ENCODE data around the gene ANKRD13A.
"Not testable (repeated sequence)": the region's sequence is repeated elsewhere in the genome, so short reads cannot be mapped to it uniquely, and the experiment has no call there.

ANKRD13A gene

DNA sequence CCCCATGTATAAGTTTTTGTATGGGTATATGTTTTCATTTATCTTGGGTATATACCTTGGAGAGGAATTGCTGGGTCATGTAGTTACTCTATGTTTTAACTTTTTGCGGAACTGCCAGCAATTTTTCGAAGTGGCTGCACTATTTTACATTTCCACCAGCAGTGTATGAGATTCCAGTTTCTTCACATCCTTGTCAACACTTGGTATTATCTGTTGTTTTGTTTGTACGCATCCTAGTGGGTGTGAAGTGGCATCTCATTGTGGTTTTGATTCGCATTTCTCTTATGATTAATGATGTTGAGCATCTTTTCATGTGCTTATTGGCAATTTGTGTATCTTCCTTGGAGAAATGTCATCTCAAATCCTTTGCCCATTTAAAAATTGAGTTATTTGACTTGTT lies 6.9 kb downstream of the ANKRD13A start:
- no peak overlapping the region for H3K27ac ChIP-seq (ENCODE audit: low read length)
- no peak overlapping the region for H3K4me3 ChIP-seq (ENCODE audit: low read length in 2 of 2)
- H3K9me3 ChIP-seq (ENCODE audit: control insufficient read depth in 2 of 2, low read length in 2 of 2) = no peaks in the 10 kb centered on the region
- H3K9ac ChIP-seq (ENCODE audit: low read length in 2 of 2) = no peak overlapping the region
- H3K4me1 ChIP-seq (ENCODE audit: control insufficient read depth, insufficient read depth, low read length) = no peaks in the 10 kb centered on the region
- H3K36me3 ChIP-seq (ENCODE audit: control insufficient read depth in 2 of 2, insufficient read depth in 2 of 2, low read length in 2 of 2) = peaks cover 2 to 6% of the 10 kb centered on the region in 2 donors
- no peaks in the 10 kb centered on the region for H3K27me3 ChIP-seq (ENCODE audit: control insufficient read depth in 1 of 2, insufficient read depth in 2 of 2, low read length in 2 of 2)

DNA sequence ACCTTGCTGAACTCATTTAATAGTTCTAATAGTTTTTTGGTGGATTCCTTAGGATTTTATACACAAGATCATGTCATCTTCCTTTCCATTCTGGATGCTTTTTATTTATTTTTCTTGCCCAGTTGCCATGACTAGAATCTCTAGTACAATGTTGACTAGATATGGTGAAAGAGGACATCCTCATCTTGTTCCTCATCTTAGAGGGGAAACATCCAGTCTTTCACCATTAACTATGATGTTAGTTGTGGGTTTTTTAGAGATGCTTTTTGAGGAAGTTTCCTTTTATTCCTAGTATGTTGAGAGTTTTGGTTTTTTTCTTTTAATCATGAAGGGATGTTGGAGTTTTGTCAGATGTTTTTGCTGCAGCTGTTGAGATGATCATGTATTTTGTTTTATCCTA lies 8.7 kb downstream of the ANKRD13A start:
- H3K9me3 ChIP-seq (ENCODE audit: control insufficient read depth in 2 of 2, low read length in 2 of 2) = no peaks in the 10 kb centered on the region
- H3K4me3 ChIP-seq (ENCODE audit: low read length in 2 of 2) = no peak overlapping the region
- no peaks in the 10 kb centered on the region for H3K4me1 ChIP-seq (ENCODE audit: control insufficient read depth, insufficient read depth, low read length)
- no peak overlapping the region for H3K9ac ChIP-seq (ENCODE audit: low read length in 2 of 2)
- H3K36me3 ChIP-seq (ENCODE audit: control insufficient read depth in 2 of 2, insufficient read depth in 2 of 2, low read length in 2 of 2) = peaks cover 6 to 14% of the 10 kb centered on the region in 2 donors
- H3K27me3 ChIP-seq (ENCODE audit: control insufficient read depth in 1 of 2, insufficient read depth in 2 of 2, low read length in 2 of 2) = no peaks in the 10 kb centered on the region
- H3K27ac ChIP-seq (ENCODE audit: low read length) = no peak overlapping the region

DNA sequence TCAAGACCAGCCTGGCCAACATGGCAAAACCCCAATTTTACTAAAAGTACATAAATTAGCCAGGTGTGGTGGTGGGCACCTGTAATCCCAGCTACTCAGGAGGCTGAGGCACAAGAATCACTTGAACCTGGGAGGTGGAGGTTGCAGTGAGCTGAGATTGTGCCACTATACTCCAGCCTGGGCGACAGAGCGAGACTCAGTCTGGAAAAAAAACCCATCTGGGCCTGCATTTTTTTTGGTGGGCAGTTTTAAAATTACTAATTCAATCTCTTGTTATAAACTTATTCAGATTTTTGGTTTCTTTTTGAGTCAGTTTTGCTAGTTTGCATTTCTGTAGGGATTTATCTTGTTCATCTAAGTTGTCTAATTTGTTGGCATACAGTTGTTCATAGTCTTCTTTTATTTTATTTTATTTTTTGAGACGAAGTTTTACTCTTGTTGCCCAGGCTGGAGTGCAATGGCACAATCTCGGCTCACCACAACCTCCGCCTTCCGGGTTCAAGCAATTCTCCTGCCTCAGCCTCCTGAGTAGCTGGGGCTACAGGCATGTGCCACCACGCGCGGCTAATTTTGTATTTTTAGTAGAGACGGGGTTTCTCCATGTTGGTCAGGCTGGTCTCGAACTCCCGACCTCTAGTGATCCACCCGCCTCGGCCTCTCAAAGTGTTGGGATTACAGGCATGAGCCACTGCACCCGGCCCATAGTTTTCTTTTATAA lies 9.6 kb downstream of the ANKRD13A start:
- H3K9ac ChIP-seq (ENCODE audit: low read length in 2 of 2); H3K27ac ChIP-seq (ENCODE audit: low read length); H3K4me1 ChIP-seq (ENCODE audit: control insufficient read depth, insufficient read depth, low read length); H3K9me3 ChIP-seq (ENCODE audit: control insufficient read depth in 2 of 2, low read length in 2 of 2); H3K27me3 ChIP-seq (ENCODE audit: control insufficient read depth in 1 of 2, insufficient read depth in 2 of 2, low read length in 2 of 2); H3K4me3 ChIP-seq (ENCODE audit: low read length in 2 of 2): not testable (repeated sequence)
- H3K36me3 ChIP-seq (ENCODE audit: control insufficient read depth in 2 of 2, insufficient read depth in 2 of 2, low read length in 2 of 2) = peaks cover 11 to 14% of the 10 kb centered on the region in 2 donors

DNA sequence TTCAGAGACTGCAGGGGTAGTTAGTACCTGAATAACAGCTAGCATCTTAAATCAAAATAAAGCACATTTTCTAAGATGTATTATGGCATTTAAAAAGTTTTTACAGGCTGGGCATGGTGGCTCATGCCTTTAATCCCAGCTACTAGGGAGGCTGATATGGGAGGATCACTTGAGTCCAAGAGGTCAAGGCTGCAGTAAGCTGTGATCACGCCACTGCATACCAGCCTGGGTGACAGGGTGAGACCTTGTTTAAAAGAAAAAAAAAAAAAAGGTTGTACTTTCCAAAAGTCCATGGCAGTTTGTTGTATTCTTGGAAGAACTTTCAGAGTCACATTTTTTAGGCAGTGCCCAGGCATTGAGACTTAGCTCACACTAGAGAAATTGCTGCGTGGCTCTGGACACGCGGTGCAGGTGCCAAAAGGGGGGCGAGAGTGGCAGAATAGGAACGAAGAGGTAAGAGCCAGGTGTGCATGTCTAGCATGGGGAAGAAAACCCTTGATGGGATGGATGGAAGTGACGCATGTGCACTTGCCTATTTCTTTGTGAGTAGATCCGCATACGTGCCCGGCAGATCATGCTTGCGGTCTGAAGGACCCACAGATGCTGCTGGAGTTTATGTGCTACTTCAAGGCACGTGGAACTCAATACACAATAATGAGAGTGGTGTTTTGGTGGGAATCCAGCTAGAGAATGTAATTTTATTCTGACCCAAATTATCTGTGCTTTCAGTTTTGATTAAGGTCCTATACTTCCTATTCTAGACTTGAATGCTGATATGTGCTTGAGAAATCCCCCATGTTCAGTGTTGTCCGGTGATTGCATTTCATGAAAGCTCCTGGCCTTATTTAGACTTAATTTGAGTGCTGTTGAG lies 11.9 kb downstream of the ANKRD13A start:
- Histone ChIP-seq H3K4me1 (ENCODE audit: control insufficient read depth, insufficient read depth, low read length) (no peaks in the 10 kb centered on the region), H3K4me3 (ENCODE audit: low read length in 2 of 2) (no peak overlapping the region), H3K9ac (ENCODE audit: low read length in 2 of 2) (no peak overlapping the region), H3K9me3 (ENCODE audit: control insufficient read depth in 2 of 2, low read length in 2 of 2) (no peaks in the 10 kb centered on the region), H3K27ac (ENCODE audit: low read length) (no peak overlapping the region), H3K27me3 (ENCODE audit: control insufficient read depth in 1 of 2, insufficient read depth in 2 of 2, low read length in 2 of 2) (no peaks in the 10 kb centered on the region), H3K36me3 (ENCODE audit: control insufficient read depth in 2 of 2, insufficient read depth in 2 of 2, low read length in 2 of 2) (peaks cover 11 to 17% of the 10 kb centered on the region in 2 donors)

DNA sequence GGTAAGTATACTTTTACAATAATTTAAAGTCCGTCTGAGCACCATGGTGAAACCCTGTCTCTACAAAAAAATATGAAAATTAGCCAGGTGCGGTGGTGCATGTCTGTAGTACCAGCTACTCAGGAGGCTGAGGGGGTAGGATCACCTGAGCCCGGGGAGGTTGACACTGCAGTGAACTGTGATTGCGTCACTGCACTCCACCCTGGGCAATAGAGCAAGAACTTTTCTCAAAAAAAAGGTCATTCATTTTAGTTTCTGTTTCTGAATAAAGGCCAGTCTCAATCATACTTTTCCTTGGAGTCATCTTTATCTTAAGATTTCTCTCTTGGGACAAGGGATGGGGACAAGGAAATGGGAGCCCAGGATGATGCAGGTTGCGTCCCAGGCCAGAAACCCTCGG lies 12.9 kb downstream of the ANKRD13A start:
- H3K9ac ChIP-seq (ENCODE audit: low read length in 2 of 2) = no peak overlapping the region
- no peaks in the 10 kb centered on the region for H3K27me3 ChIP-seq (ENCODE audit: control insufficient read depth in 1 of 2, insufficient read depth in 2 of 2, low read length in 2 of 2)
- no peaks in the 10 kb centered on the region for H3K9me3 ChIP-seq (ENCODE audit: control insufficient read depth in 2 of 2, low read length in 2 of 2)
- no peaks in the 10 kb centered on the region for H3K4me1 ChIP-seq (ENCODE audit: control insufficient read depth, insufficient read depth, low read length)
- peaks cover 11 to 17% of the 10 kb centered on the region in 2 donors for H3K36me3 ChIP-seq (ENCODE audit: control insufficient read depth in 2 of 2, insufficient read depth in 2 of 2, low read length in 2 of 2)
- H3K27ac ChIP-seq (ENCODE audit: low read length) = no peak overlapping the region
- no peak overlapping the region for H3K4me3 ChIP-seq (ENCODE audit: low read length in 2 of 2)

DNA sequence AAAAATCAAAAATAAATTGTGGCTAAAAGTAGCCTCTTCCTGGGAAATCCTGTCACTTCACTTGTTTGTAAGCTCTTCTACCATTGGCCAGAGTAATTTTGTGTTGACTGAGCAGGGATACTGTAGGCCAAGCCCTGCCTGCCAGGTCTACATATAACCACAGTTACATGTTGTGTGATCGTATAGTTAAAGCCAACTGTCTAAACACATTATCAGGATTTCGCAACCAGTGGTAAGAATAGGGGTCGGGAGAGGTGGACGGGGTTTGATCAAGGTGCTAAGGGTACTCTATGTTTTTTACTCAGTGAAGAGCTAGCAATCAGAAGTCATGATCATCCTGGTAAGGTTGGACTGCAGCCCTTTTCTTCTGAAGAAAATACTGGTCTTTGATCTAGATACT lies 13.4 kb downstream of the ANKRD13A start:
- no peak overlapping the region for H3K4me3 ChIP-seq (ENCODE audit: low read length in 2 of 2)
- peaks cover 11 to 19% of the 10 kb centered on the region in 2 donors for H3K36me3 ChIP-seq (ENCODE audit: control insufficient read depth in 2 of 2, insufficient read depth in 2 of 2, low read length in 2 of 2)
- H3K9me3 ChIP-seq (ENCODE audit: control insufficient read depth in 2 of 2, low read length in 2 of 2) = no peaks in the 10 kb centered on the region
- H3K27me3 ChIP-seq (ENCODE audit: control insufficient read depth in 1 of 2, insufficient read depth in 2 of 2, low read length in 2 of 2) = no peaks in the 10 kb centered on the region
- no peaks in the 10 kb centered on the region for H3K4me1 ChIP-seq (ENCODE audit: control insufficient read depth, insufficient read depth, low read length)
- no peak overlapping the region for H3K27ac ChIP-seq (ENCODE audit: low read length)
- no peak overlapping the region for H3K9ac ChIP-seq (ENCODE audit: low read length in 2 of 2)

DNA sequence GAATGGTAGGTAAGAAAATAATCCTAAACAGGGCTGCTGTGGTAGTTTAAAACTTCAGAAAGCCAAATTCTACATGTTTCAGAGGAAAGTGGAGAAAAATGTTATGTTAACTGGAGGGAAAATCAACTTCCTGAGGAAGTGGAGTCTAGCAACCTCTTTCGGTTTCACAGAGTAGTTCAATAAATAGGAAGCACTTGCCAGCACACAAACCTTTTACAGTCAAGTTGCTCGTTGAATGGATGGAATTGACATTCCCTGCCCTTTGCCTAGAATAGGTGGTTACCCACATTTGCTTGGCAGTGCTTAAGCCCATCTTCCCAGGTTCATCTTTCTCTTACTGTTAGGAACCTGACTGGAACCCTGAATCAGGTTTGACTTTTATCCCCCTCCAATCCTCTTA lies 15.9 kb downstream of the ANKRD13A start:
- Histone ChIP-seq H3K4me3 (ENCODE audit: low read length in 2 of 2) (no peak overlapping the region), H3K27ac (ENCODE audit: low read length) (no peak overlapping the region), H3K4me1 (ENCODE audit: control insufficient read depth, insufficient read depth, low read length) (no peaks in the 10 kb centered on the region), H3K9me3 (ENCODE audit: control insufficient read depth in 2 of 2, low read length in 2 of 2) (no peaks in the 10 kb centered on the region), H3K36me3 (ENCODE audit: control insufficient read depth in 2 of 2, insufficient read depth in 2 of 2, low read length in 2 of 2) (peaks cover 23 to 30% of the 10 kb centered on the region in 2 donors), H3K27me3 (ENCODE audit: control insufficient read depth in 1 of 2, insufficient read depth in 2 of 2, low read length in 2 of 2) (no peaks in the 10 kb centered on the region), H3K9ac (ENCODE audit: low read length in 2 of 2) (no peak overlapping the region)

DNA sequence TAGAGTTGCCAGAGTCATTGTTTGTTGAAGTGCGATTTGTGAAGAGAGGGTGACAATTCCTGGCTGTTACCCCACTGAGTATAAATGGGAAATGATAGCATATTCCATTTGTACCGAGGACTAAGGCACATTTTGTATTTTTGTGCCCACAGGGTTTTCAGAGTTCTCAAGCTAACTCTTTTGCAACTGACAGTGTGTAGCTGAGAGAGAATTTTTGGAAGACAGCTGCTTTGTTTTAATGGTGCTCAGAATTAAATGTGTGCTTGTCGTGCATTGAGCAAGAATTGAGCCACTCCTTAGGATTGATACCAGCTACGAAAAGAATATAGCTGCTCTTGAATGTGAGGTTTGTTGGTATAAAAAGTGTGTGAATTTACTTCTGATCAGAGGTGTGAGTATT lies 21.7 kb downstream of the ANKRD13A start:
- no peak overlapping the region for H3K9ac ChIP-seq (ENCODE audit: low read length in 2 of 2)

DNA sequence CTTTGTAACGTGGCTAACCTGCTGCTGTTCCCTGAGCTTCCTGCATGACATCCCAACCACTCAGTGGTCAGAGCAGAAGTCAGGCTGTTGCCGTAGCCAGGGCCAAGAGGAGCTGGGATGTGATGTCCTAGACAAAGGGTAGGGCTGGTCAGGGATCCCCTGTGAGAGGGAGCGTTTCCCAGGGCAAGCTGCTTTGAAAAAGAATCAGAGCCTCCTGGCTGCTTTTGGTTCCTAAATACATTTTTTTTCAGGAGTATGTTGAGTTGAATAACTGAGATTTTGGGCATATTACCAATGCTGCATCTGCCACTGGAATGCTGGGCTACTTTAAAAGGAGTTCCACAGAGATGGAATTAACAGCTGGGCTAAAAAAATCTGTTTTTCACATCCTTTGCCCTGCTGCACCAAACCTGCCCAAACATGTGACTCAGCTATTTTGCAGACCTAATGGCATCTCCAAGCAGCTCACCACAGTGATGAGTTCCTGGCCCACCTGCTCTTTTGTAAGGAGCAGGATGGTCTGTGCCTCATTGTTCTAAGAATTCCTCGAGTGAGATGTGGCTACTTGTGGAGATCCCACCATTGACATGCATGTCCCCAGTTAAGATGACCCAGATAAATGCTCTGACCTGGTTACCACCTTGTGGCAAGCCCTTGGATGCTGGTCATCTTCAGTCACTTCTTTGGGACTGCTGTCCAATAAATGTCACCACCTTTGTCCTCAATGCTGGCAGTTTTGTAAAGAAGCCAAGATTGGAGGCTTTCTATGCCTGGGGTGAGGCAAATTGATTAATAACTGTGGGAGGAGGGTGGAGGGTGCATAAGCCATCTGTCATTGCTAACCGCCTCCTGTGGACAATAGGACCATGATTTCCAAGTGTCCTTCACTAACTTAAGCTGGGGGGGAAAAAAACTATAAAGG lies 24.1 kb downstream of the ANKRD13A start:
- Histone ChIP-seq H3K27ac (ENCODE audit: low read length) (no peak overlapping the region), H3K9ac (ENCODE audit: low read length in 2 of 2) (no peak overlapping the region), H3K4me1 (ENCODE audit: control insufficient read depth, insufficient read depth, low read length) (peaks cover 10% of the 10 kb centered on the region), H3K27me3 (ENCODE audit: control insufficient read depth in 1 of 2, insufficient read depth in 2 of 2, low read length in 2 of 2) (no peaks in the 10 kb centered on the region), H3K36me3 (ENCODE audit: control insufficient read depth in 2 of 2, insufficient read depth in 2 of 2, low read length in 2 of 2) (peaks cover 35 to 40% of the 10 kb centered on the region in 2 donors), H3K9me3 (ENCODE audit: control insufficient read depth in 2 of 2, low read length in 2 of 2) (no peaks in the 10 kb centered on the region), H3K4me3 (ENCODE audit: low read length in 2 of 2) (no peak overlapping the region)

More for the DNA sequence above, 21.7 kb downstream of the ANKRD13A start:
- Histone ChIP-seq H3K27ac (ENCODE audit: low read length) (no peak overlapping the region), H3K9me3 (ENCODE audit: control insufficient read depth in 2 of 2, low read length in 2 of 2) (no peaks in the 10 kb centered on the region), H3K4me1 (ENCODE audit: control insufficient read depth, insufficient read depth, low read length) (peaks cover 10% of the 10 kb centered on the region), H3K4me3 (ENCODE audit: low read length in 2 of 2) (no peak overlapping the region), H3K27me3 (ENCODE audit: control insufficient read depth in 1 of 2, insufficient read depth in 2 of 2, low read length in 2 of 2) (no peaks in the 10 kb centered on the region), H3K36me3 (ENCODE audit: control insufficient read depth in 2 of 2, insufficient read depth in 2 of 2, low read length in 2 of 2) (peaks cover 23 to 31% of the 10 kb centered on the region in 2 donors)

DNA sequence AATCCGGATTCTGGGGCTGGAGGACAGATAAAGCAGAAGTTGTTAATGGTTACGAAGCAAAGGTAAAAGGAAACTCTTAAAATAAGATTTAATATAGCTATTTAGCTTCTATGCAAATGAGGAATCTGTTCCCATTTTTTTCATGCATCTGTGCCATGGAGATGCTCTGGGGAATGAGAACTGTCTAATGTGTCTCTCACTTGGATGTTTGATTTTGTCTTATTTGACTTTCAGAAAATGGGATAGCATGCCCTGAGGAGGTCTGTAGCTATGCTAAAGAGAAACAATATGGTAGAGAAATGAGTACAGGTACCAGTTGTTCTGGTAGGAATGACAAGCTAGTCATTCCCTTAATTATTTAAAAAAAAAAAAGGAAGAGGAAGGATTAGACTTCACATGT lies 24.8 kb downstream of the ANKRD13A start:
- Histone ChIP-seq H3K4me1 (ENCODE audit: control insufficient read depth, insufficient read depth, low read length) (peaks cover 10% of the 10 kb centered on the region), H3K4me3 (ENCODE audit: low read length in 2 of 2) (no peak overlapping the region), H3K27me3 (ENCODE audit: control insufficient read depth in 1 of 2, insufficient read depth in 2 of 2, low read length in 2 of 2) (no peaks in the 10 kb centered on the region), H3K36me3 (ENCODE audit: control insufficient read depth in 2 of 2, insufficient read depth in 2 of 2, low read length in 2 of 2) (peaks cover 30 to 40% of the 10 kb centered on the region in 2 donors), H3K9me3 (ENCODE audit: control insufficient read depth in 2 of 2, low read length in 2 of 2) (no peaks in the 10 kb centered on the region), H3K9ac (ENCODE audit: low read length in 2 of 2) (no peak overlapping the region), H3K27ac (ENCODE audit: low read length) (no peak overlapping the region)
